Hepatocyte (in vitro differentiated cells): ENCODE data around the gene MAPK13. TPM values are rescaled to one million over a fixed set of nuclear protein-coding genes. Genes with fewer than 3 reads are reported as not detected.
"Not testable (repeated sequence)": the region's sequence is repeated elsewhere in the genome, so short reads cannot be mapped to it uniquely, and the experiment has no call there.

Experiments
- DNase-seq: peaks from one replicate; pipeline ENCODE4 v3.0.0-alpha.2; 2016; ENCODE audit warnings: low spot score
- H2AFZ ChIP-seq: fragments of 200-600 bp; sonication (generic); 2 replicates; pipeline ENCODE4 v1.6.0; 2016; ENCODE audit warnings: antibody characterized with exemption, mild to moderate bottlenecking
- H3K27ac ChIP-seq: fragments of 200-600 bp; sonication (generic); 2 replicates; pipeline ENCODE4 v1.5.1; 2016; ENCODE audit warnings: mild to moderate bottlenecking
- H3K27me3 ChIP-seq: fragments of 200-600 bp; sonication (generic); 2 replicates; pipeline ENCODE4 v1.6.1; 2016
- H3K36me3 ChIP-seq: fragments of 200-600 bp; sonication (generic); replicated peaks from 2 replicates; pipeline ENCODE4 v1.5.1; 2016; ENCODE audit warnings: low read depth; ENCODE audit not compliant: insufficient read depth
- H3K4me1 ChIP-seq: fragments of 200-600 bp; sonication (generic); 2 replicates; pipeline ENCODE4 v1.5.1; 2016; ENCODE audit warnings: mild to moderate bottlenecking, moderate library complexity; ENCODE audit not compliant: insufficient read depth
- H3K4me2 ChIP-seq: fragments of 200-600 bp; sonication (generic); 2 replicates; pipeline ENCODE4 v1.6.0; 2016
- H3K4me3 ChIP-seq: fragments of 200-600 bp; sonication (generic); 2 replicates; pipeline ENCODE4 v1.5.1; 2016; ENCODE audit warnings: mild to moderate bottlenecking
- H3K79me2 ChIP-seq: fragments of 200-600 bp; sonication (generic); 2 replicates; pipeline ENCODE4 v1.6.0; 2017; ENCODE audit warnings: mild to moderate bottlenecking
- H3K9me2 ChIP-seq: fragments of 200-600 bp; sonication (generic); replicated peaks from 2 replicates; pipeline ENCODE4 v1.6.0; 2017; ENCODE audit warnings: mild to moderate bottlenecking; ENCODE audit not compliant: insufficient read depth
- H3K9me3 ChIP-seq: fragments of 200-600 bp; sonication (generic); 2 replicates; pipeline ENCODE4 v1.5.1; 2016; ENCODE audit warnings: low read depth, mild to moderate bottlenecking
- H4K20me1 ChIP-seq: fragments of 200-600 bp; sonication (generic); 2 replicates; pipeline ENCODE4 v1.6.0; 2016; ENCODE audit warnings: mild to moderate bottlenecking; ENCODE audit not compliant: insufficient read depth, poor library complexity, severe bottlenecking
- EZH2 ChIP-seq: fragments of 200-600 bp; sonication (generic); IDR thresholded peaks from 2 replicates; pipeline ENCODE4 v1.6.1; 2016; ENCODE audit warnings: antibody characterized with exemption, mild to moderate bottlenecking, borderline replicate concordance
- EZH2phosphoT487 ChIP-seq: fragments of 200-600 bp; sonication (generic); IDR thresholded peaks from one replicate; pipeline ENCODE4 v1.6.1; 2018; ENCODE audit warnings: antibody characterized with exemption, mild to moderate bottlenecking, low read depth, moderate library complexity; ENCODE audit not compliant: unreplicated experiment, severe bottlenecking
- WGBS: methylation state at CpG from one replicate; pipeline ENCODE4 v1.1.6; 2016; ENCODE audit warnings: low lambda C conversion rate; ENCODE audit errors: missing lambda C conversion rate; 5-methylcytosine and 5-hydroxymethylcytosine counted together
- polyA plus RNA-seq: library from polyadenylated mRNA; unstranded; fragments of >200 nt; fragmentation: Nextera tagmentation; extraction: Ambion mirVana; gene quantifications from 2 replicates; pipeline ENCODE4 v1.2.1, GENCODE V29; 2016
- total RNA-seq: library from RNA; depleted of rRNA; stranded (reverse); fragments of >200 nt; gene quantifications from 2 replicates; pipeline ENCODE4 v1.2.3, GENCODE V29; 2014
- TF ChIP-seq, protein P1 (sequence below): fragments of 200-600 bp; sonication (generic); IDR thresholded peaks from 2 replicates; pipeline ENCODE4 v1.5.1; 2016; ENCODE audit warnings: antibody characterized with exemption, mild to moderate bottlenecking; ENCODE audit not compliant: poor library complexity

MAPK13 gene
- total and polyA plus RNA-seq, 2 experiments from 2014 or later: 43.6 to 50.2 TPM

DNA sequence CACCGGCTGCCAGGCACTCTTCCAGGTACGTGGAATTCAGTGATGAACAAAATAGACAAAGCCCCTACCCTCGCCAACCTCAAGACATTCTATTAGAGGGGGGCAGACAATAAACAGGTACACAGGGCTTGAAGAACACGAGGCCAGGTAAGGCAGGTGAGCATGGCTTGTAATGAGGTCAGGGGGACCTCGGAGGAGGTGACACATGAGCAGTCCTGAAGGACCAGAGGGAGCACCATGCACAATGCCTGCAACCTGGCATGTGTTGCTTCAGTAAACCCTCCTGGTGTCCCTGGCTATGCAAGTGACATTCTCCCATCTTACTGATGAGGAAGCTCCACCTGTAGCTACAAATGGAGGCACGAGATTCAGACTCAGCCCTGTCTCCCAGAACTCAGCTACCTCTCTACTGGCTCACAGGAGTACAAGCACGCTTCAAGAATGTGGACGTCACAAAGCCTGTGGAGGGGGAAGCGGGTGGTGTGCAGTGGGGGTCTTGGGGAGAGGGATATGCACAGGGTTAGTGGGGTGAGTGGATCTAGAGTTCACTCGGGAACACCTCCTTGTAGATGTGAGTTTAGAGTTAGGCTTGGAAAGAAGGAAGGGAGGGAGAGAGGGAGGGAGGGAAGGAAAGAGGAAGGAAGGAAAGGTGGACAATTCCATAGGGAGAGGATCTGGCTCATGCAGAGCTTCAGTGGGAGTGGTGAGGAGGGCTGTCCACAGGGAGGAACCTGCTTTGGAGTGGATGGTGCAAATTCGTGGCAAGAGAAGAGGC is 7.6 kb upstream of the MAPK13 start:
- no peak overlapping the region for H2AFZ ChIP-seq
- H3K79me2 ChIP-seq: no peaks in the 10 kb centered on the region
- no peak overlapping the region for H3K27ac ChIP-seq
- WGBS: 85% methylated on average over 10 of the region's 11 CpGs
- no peak for TF ChIP-seq EZH2phosphoT487
- TF ChIP-seq EZH2: no peak
- TF ChIP-seq, protein P1, sequence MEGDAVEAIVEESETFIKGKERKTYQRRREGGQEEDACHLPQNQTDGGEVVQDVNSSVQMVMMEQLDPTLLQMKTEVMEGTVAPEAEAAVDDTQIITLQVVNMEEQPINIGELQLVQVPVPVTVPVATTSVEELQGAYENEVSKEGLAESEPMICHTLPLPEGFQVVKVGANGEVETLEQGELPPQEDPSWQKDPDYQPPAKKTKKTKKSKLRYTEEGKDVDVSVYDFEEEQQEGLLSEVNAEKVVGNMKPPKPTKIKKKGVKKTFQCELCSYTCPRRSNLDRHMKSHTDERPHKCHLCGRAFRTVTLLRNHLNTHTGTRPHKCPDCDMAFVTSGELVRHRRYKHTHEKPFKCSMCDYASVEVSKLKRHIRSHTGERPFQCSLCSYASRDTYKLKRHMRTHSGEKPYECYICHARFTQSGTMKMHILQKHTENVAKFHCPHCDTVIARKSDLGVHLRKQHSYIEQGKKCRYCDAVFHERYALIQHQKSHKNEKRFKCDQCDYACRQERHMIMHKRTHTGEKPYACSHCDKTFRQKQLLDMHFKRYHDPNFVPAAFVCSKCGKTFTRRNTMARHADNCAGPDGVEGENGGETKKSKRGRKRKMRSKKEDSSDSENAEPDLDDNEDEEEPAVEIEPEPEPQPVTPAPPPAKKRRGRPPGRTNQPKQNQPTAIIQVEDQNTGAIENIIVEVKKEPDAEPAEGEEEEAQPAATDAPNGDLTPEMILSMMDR: no peak
- peaks cover 11% of the 10 kb centered on the region for H3K4me1 ChIP-seq
- no peak overlapping the region for H3K4me2 ChIP-seq
- H4K20me1 ChIP-seq: no peaks in the 10 kb centered on the region
- no peaks in the 10 kb centered on the region for H3K9me2 ChIP-seq
- H3K27me3 ChIP-seq: no peaks in the 10 kb centered on the region
- no peaks in the 10 kb centered on the region for H3K36me3 ChIP-seq
- no peak overlapping the region for H3K4me3 ChIP-seq
- no peaks in the 10 kb centered on the region for H3K9me3 ChIP-seq
- DNase-seq: no peak

- no peak overlapping the region for H3K27ac ChIP-seq
- H3K4me3 ChIP-seq: no peak overlapping the region
- 79% methylated on average over 7 of the region's 10 CpGs for WGBS
- H3K79me2 ChIP-seq: no peaks in the 10 kb centered on the region
- no peak overlapping the region for H3K4me2 ChIP-seq
- H3K9me3 ChIP-seq: no peaks in the 10 kb centered on the region
- no peaks in the 10 kb centered on the region for H3K9me2 ChIP-seq
- H4K20me1 ChIP-seq: no peaks in the 10 kb centered on the region
- peaks cover 11% of the 10 kb centered on the region for H3K4me1 ChIP-seq
- no peaks in the 10 kb centered on the region for H3K27me3 ChIP-seq
- H3K36me3 ChIP-seq: no peaks in the 10 kb centered on the region
- TF ChIP-seq, protein P1: peak; percentile 64
- TF ChIP-seq EZH2 (no peak), EZH2phosphoT487 (no peak)
- no peak overlapping the region for H2AFZ ChIP-seq
- peak; percentile 90 for DNase-seq
These were observed 6.8 kb upstream of the MAPK13 start for GRCh38 chr6:36123270-36124139.

- H3K27ac ChIP-seq, H3K27me3 ChIP-seq, H4K20me1 ChIP-seq, H3K4me3 ChIP-seq, H2AFZ ChIP-seq, H3K36me3 ChIP-seq, H3K9me2 ChIP-seq, H3K4me2 ChIP-seq, H3K9me3 ChIP-seq, H3K79me2 ChIP-seq, DNase-seq: not testable (repeated sequence)
- 84% methylated on average over 8 of the region's 8 CpGs for WGBS
- peaks cover 11% of the 10 kb centered on the region for H3K4me1 ChIP-seq
These were observed 6.0 kb upstream of the MAPK13 start for GRCh38 chr6:36124346-36124745.

- no peak overlapping the region for H3K4me2 ChIP-seq
- no peaks in the 10 kb centered on the region for H4K20me1 ChIP-seq
- no peaks in the 10 kb centered on the region for H3K36me3 ChIP-seq
- DNase-seq: no peak
- H3K79me2 ChIP-seq: no peaks in the 10 kb centered on the region
- TF ChIP-seq EZH2 (no peak), EZH2phosphoT487 (no peak)
- TF ChIP-seq, protein P1: no peak
- 64% methylated on average over 3 of the region's 3 CpGs for WGBS
- H3K4me3 ChIP-seq: no peak overlapping the region
- no peaks in the 10 kb centered on the region for H3K9me2 ChIP-seq
- H3K9me3 ChIP-seq: no peaks in the 10 kb centered on the region
- H3K27me3 ChIP-seq: no peaks in the 10 kb centered on the region
- peaks cover 11% of the 10 kb centered on the region for H3K4me1 ChIP-seq
- H2AFZ ChIP-seq: no peak overlapping the region
- no peak overlapping the region for H3K27ac ChIP-seq
These were observed 5.4 kb upstream of the MAPK13 start for GRCh38 chr6:36124881-36125280.
